MV-4-11 (cell line): ENCODE data around the gene LPAR1.
"Not testable (repeated sequence)": the region's sequence is repeated elsewhere in the genome, so short reads cannot be mapped to it uniquely, and the experiment has no call there.

Source experiments
- DNase-seq: peaks from one replicate; lab custom pipeline; 2025; lab: John Stamatoyannopoulos, UW

The LPAR1 gene

DNA sequence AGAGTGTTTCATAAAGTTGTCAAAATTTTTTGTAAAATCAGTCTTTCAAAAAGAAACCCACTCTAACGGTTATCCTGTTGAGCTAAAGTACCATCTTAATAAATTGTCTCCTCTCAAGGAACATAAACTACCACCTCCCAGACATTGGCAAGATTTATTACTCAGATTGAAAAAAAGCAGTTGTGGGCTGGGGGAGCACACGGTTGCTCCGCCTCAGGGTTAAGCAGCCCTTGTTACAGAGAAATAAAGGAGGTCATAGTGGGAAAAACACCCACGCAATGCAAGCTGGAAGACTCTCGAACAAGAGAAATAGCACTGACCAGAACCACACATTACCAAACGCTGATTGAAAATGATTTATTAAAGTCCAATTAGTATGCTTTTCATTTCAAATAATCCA lies 165.3 kb downstream of the LPAR1 start:
- no peak for DNase-seq

DNA sequence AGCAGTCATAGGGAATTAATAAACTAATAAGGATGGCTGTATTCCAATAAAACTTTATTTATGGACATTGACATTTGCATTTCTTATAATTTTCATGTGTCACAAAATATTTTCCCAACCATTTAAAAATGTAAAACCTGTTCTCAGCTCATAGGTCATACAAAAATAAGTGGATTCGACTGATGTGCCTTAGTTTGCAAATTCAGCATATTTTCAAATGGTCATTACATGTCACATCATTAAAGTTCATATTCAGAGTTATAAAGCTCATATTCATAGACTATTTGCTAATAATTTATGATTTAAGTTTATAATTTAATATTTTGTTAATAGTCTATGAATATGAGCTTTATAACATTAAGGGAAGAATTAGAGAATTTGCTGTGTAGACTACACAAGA lies 166.5 kb downstream of the LPAR1 start:
- DNase-seq, result no peak

DNA sequence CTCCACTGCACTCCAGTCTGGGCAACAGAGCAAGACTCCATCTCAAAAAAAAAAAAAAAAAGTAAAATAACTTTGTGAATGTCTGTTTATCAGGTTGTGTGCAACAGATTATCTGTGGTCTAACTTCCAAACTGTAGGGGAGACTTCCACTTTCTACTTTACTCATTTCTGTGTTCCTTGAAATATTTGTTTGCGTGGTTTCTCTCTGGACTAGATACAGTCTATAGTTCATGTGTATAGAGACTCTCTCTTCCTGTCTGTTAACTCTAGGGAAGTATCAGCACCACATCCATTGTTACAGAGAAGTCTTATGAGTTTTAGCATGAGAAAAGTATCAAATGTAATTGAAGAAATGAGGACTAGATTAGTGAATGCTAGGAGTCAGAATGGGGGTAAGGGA lies 168.3 kb downstream of the LPAR1 start:
- DNase-seq, result peak; percentile 93

DNA sequence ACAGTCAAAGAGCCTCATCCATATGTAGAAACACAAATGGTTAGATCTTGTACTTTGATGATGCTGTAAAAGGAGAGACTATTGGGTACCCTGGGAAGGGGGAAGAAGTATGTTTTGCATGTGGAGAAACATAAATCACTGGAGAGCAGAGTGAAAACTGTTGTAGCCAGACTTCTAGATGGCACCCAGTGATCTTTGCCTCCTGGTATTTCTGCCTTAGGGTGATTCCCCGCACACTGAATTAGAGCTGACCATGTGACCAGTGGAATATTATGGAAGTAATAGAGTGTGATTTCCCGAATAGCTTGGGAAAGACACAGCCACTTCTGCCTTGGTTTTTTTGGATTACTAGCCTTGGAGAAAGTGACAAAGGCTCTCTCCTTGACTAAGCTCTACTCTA lies 174.3 kb downstream of the LPAR1 start:
- DNase-seq, result no peak

DNA sequence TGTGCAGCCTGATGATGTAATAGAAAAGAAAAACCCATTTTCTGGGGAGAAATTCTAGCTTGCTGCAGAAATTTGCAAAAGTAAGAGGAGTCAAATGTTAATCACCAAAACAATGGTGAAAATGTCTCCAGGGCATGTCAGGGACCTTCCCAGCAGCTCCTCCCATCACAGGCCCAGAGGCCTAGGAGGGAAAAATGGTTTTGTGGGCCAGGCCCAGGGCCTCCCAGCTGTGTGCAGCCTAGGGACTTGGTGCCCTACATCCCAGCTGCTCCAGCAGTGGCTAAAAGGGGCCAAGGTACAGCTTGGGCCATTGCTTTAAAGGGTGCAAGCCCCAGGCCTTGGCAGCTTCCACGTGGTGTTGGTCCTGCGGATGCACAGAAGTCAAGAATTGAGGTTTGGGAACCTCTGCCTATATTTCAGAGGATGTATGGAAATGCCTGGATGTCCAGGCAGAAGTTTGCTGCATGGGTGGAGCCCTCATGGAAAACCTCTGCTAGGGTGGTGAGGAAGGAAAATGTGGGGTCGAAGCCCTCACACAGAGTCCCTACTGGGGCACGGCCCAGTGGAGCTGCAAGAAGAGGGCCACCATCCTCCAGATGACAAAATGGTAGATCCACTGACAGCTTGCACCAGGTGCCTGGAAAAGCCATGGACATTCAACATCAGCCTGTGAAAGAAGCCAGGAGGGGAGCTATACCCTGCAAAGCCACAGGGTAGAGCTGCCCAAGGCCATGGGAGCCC lies 176.7 kb downstream of the LPAR1 start:
- DNase-seq, result not testable (repeated sequence)

DNA sequence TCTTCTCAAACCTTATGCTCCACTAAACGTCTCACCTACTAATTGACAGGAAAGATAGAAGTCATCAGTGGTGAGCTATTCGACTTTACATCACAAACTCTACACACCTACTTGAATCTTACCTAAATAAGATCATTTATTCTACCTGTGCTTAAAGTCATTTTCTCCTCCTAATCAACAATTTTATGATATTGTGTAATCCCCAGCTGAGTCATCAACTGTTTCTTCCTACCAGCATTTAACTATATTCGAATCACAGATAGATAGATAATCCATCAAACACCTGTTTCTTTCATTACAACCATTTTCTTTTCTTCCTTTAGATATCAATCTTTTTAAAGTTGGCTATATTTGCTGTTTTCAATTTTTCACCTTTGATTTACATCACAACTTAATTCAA lies 181.5 kb downstream of the LPAR1 start:
- DNase-seq, result no peak

DNA sequence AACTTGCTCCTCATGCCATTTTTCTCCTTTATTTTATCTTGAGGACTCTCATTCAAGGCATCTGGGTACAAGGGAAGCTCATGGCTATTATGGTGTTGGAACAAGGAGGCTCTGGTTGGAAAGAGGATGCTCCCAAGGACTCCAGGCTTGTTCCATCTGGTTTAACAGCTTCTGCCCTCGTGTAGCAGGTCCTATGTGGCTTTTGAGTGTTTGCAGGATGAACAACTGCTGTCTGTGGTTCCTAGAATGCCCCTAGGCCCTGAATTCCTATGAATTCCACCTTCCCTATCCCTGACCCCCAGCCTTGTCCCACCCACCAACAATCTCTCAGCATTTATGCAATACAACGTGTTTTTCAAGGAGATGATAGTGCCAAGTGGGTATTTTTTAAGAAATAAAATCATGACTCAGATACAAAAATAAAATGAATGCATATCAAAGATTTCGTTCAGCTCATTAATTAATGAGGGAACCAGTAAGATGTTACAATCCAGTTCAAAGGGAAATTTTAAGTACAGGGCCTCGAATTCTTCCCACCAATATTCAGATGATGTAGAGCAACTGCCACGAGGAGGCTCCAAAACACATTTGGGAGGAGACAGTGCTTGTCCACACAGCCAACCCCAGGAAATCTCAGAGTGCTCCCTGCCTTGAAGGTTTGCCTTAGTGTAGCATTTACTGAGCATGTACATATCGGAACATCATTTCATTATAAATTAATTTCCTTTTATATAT lies 187.7 kb downstream of the LPAR1 start:
- no peak for DNase-seq

DNA sequence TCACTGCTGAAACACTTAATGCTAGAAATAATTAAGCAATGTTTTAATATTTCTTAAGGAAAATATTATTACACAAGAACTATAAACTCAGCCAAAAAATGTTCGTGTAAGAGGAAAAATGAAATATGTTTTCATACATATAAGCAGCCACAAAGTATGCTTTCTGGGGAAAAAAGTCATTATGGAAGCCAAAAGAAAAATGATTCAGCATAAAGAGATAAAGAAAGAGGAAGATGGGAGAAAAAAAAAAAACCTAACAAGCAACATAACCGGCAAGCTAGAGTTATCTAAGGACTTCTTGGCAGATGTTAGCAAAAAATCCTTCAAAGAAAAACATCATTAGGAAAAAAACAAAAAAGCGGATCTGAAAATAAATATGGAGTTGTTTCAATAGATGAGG lies 190.6 kb downstream of the LPAR1 start:
- peak; percentile 72 for DNase-seq

DNA sequence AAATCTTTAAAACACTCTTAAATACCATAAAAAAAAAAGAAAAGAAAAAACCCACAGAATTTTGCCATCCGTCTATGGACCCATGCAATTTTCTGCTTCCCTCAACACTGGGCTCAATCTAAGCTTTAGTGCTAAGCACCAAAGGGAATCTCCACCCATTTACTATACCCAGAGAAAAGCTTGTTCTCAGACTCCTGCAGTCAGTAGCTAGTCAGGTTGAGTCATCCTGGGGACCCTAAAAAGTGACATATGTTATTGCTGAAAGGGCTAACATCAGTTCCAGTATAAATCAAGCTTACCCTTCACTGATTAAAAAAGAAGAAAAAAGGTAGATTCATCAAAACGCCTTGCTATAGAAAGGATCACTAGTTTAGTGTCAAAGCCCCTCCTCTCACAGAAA lies 192.1 kb downstream of the LPAR1 start:
- DNase-seq, result no peak

DNA sequence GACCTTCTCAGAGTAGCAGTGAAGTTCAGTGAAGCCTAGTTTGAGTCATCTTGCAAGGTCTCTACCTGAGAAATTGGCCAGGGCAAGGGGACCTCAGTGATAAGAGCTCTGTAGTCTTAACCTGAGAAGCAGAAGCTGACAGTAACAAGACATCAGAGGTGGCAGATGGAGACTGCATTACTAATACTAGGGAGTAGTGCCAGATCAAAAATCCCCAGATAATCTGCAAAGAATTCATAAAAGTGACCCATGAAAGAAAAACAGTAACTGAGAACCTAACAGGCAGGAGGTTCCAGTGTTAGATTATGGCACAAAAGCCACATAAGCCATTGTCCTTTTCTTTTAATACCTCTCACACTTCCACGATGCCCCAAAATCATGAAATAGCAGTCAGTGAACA lies 194.1 kb downstream of the LPAR1 start:
- no peak for DNase-seq

DNA sequence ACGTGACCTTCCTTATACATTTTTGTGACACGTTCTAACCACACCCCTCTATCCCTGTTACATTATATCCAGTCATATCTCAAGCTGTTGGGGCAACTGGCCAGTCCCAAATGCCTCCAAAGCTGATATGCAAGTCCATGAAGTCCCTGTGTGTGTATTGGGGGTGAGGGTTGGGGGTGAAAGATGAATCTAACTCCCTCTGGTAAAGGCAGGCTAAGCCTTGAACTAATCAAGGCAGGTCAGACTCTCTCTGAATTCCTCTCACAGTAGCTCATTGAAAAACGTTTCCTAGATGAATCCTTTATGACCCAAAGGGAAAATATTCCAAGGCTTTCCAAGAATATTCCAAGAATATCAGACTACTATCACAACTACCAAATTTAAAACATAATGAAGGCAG lies 195.3 kb downstream of the LPAR1 start:
- DNase-seq, result no peak

DNA sequence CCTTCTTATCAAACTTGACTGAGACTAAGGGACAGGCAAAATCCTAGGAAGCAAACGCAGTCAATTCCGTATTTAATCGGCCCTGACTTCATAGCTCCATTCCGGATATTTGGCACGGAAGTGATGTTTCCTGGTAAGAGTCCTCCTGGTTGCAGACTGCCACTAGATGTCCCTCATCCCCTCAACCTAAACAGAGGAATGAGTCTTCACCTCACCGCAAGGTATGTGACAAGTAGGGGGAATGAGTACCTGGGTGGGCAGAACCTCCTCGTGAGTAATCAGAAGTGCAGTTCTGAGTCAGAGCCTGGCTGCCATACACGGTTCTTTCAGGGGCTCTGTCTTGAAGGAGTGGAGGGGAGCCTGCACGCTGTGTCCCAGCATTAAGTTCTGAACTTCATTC lies 196.1 kb downstream of the LPAR1 start:
- no peak for DNase-seq

DNA sequence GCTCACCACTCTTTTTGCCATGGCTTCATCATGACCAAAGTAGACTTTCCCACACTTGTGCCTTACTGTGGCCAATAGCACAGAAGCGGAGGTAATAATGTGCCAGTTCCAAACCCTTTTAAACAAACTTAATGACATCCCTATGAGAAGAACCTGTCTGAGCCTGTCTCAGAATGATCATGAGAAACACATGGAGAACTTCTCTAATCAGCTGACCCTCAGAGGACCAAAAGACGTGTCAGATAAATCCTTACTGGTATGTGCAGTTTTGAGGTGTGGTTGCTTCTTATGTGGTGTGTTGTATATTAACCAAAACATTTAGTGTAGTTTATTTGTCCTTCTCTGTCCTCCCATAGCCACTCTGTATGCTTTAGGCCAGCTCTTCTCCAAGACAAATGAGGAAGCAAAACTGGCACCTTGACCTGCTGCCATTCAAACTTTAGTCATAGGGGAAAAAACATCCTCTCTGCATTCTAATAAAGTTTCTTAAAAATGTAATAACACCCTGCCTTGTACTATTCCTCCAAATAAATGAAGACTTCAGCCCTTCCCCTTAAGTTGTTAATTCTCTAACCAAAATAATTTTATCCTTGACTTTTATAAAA lies 200.8 kb downstream of the LPAR1 start:
- DNase-seq, result peak; percentile 2

DNA sequence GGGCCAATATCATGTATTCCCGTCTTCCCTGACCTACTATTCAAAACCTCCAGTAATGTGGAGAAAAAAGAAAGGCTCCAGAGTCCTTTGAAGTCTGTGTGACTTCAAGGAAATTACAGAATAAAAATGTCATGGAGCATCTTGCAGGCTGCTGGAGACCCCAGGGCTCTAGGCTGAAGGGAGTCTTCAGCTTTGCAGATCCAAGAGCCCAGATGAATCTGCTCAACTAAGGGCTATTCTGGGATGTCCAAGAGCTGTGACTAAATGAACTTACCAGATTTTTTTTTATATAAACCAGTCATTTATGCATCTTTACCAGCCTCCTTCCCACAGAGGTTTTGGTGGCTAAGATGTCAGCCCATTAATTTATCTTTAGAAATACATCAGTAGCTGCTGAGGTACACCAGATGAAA lies 202.4 kb downstream of the LPAR1 start:
- no peak for DNase-seq

DNA sequence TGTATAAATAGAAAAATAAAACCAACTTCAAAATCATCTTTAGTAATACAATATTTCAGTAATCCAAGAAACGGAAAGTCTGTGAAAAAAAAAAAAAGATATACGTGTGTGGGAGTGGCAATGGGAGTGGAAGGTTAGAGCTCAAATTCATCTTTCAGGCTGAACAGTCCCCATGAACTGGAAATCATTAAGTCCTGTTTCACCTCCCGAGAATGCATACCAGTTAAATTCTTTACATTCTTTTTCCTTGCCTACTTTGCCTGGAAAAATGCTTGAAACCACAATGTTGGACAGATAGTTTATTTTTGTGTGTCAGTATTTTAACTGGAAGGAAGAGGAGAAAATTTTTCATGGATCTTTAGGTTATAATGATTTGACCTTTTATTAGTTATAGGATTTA lies 202.9 kb downstream of the LPAR1 start:
- no peak for DNase-seq

DNA sequence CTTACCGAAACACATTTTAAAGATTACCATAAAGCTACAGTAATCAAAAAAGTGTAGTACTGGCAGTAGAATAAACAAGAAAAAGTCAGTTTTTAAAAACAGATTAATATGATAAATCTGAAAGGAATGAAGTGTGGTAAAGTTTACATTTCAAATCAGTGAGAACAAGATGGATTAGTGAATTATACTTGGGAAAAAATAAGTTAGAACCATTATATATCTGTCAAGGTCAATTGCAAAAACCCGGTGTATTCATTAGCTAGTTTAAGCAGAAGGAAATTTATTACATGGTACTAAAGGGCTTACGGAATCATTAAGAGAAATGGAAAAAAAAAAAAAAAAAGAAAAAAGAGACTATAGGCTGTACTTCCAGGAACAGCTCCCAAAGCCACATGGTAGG lies 205.3 kb downstream of the LPAR1 start:
- DNase-seq, result no peak

DNA sequence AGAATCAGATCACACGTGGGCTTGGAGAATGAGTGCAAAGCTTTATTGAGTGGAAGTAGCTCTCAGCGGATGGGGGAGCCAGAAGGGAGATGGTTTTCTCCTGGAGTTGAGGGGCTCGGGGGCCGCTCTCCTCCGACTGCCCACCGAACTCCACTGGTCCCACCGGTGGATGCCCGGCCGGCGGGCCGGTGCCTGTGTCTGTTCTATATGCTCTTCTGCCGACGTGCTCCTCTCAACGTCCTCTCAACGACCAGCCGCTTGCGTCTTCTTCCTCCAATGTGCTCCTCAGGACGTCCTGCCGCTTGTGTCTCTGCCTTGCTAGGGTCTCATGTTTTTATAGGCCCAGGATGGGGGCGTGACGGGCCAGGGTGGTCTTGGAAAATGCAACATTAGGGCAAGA lies 207.8 kb downstream of the LPAR1 start:
- DNase-seq, result no peak

DNA sequence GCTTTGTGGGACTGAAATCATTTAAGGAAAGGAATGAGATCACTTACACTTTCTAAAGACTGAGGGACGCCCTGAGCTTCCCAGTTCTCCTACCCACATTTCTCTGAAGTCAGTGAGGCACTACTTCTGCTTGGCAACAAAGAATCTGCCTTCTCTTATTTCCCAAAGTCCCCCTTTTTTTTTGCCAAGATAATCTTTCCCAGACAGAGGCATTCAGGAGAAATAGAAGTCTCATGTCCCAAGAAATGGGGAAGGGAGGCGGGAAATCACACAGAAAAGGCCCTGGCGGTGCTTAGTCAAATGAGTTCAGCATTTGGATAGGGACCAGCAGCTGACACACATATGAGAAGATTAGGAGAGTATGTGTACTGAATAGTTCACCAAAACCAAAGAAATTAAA lies 210.0 kb downstream of the LPAR1 start:
- no peak for DNase-seq

DNA sequence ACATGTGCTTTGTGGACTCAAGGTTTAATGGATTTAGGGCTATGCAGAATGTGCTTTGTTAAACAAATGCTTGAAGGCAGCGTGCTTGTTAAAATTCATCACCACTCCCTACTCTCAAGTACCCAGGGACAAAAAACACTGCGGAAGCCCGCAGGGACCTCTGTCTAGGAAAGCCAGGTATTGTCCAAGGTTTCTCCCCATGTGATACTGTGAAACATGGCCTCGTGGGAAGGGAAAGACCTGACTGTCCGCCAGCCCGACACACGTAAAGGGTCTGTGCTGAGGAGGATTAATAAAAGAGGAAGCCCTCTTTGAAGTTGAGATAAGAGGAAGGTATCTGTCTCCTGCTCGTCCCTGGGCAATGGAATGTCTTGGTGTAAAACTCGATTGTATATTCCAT lies 211.9 kb downstream of the LPAR1 start:
- DNase-seq, result not testable (repeated sequence)

DNA sequence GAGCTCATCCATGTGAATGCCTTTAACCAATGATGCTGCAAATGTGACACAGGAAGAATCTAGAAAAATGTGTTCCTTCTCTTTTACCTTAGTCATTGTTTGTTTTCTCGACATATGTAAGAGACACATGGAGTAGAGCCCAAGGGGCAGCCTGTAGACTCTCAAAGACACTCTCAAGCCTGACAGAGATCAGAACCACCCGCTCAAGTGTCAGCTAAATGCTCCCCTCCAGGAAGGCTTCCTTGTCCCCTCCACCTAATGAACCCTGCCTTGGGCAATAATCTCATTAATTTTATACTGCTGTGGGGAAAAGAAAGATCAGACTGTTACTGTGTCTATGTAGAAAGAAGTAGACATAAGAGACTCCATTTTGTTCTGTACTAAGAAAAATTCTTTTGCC lies 212.3 kb downstream of the LPAR1 start:
- DNase-seq, result no peak

DNA sequence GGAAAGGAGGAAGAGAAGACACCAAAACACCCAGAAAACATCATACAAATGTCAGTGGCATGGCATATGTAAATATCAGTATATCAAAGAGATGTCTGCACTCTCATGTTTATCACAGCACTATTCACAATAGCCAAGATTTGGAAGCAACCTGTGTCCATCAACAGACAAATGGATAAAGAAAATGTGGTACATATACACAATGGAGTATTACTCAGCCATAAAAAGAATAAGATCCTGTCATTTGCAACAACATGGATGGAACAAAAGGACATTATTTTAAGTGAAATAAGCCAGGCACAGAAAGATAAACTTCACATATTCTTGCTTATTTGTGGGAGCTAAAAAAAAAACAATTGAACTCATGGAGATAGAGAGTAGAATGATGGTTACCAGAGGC lies 213.1 kb downstream of the LPAR1 start:
- DNase-seq, result not testable (repeated sequence)
